ENCODE measurements around the gene KCNQ1.

KCNQ1 gene

DNA sequence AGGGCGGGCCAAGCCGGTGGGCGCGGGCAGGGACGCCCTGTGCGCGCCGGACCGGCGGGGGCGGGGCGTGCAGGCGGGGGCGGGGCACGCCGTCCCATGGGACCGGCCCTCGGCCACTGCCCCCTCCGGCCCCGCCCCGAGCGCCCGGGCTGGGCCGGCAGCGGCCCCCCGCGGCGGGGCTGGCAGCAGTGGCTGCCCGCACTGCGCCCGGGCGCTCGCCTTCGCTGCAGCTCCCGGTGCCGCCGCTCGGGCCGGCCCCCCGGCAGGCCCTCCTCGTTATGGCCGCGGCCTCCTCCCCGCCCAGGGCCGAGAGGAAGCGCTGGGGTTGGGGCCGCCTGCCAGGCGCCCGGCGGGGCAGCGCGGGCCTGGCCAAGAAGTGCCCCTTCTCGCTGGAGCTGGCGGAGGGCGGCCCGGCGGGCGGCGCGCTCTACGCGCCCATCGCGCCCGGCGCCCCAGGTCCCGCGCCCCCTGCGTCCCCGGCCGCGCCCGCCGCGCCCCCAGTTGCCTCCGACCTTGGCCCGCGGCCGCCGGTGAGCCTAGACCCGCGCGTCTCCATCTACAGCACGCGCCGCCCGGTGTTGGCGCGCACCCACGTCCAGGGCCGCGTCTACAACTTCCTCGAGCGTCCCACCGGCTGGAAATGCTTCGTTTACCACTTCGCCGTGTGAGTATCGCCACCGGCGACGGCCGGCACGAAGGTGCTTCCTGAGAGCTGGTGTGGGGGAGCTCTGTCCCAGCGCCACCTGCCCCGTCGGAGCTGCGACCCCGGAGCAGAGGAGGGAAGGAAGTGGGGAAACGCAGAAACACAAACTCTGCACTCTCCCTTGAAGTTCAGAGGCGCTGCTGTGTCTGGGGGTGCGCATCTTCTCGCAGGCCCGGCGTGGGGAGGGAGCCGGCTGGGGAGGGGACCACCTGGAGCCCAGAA, at the start of gene KCNQ1:
TSS of gene KCNQ1 (plus strand) at position 188 of the 925 bp plus-strand sequence. CDS start at position 279, 91 bp downstream.
- Histone ChIP-seq H3K4me1 (ENCODE audit: control insufficient read depth, insufficient read depth, low read length) (peaks cover 6% of the 10 kb centered on the region), H3K27me3 (ENCODE audit: control insufficient read depth in 1 of 2, insufficient read depth in 2 of 2, low read length in 2 of 2) (peaks cover 22 to 34% of the 10 kb centered on the region in 2 donors), H3K27ac (ENCODE audit: low read length) (no peak within 1 kb of the TSS), H3K4me3 (ENCODE audit: low read length in 2 of 2) (peak within 1 kb of the TSS; percentile 19 to 47), H3K36me3 (ENCODE audit: control insufficient read depth in 2 of 2, insufficient read depth in 2 of 2, low read length in 2 of 2) (no peaks in the 10 kb centered on the region), H3K9ac (ENCODE audit: low read length in 2 of 2) (no peak within 1 kb of the TSS), H3K9me3 (ENCODE audit: control insufficient read depth in 2 of 2, low read length in 2 of 2) (peaks cover 2 to 5% of the 10 kb centered on the region in 2 donors)

GRCh38 chr11:2395211-2395730, 49.5 kb upstream of the KCNQ1 start:
- Histone ChIP-seq H3K9ac (ENCODE audit: low read length in 2 of 2) (no peak overlapping the region), H3K4me1 (ENCODE audit: control insufficient read depth, insufficient read depth, low read length) (peaks cover 51% of the 10 kb centered on the region), H3K27ac (ENCODE audit: low read length) (peak overlapping the region; percentile 24), H3K4me3 (ENCODE audit: low read length in 2 of 2) (no peak overlapping the region), H3K36me3 (ENCODE audit: control insufficient read depth in 2 of 2, insufficient read depth in 2 of 2, low read length in 2 of 2) (peaks cover 28 to 34% of the 10 kb centered on the region in 2 donors), H3K27me3 (ENCODE audit: control insufficient read depth in 1 of 2, insufficient read depth in 2 of 2, low read length in 2 of 2) (no peaks in the 10 kb centered on the region), H3K9me3 (ENCODE audit: control insufficient read depth in 2 of 2, low read length in 2 of 2) (no peaks in the 10 kb centered on the region)

DNA sequence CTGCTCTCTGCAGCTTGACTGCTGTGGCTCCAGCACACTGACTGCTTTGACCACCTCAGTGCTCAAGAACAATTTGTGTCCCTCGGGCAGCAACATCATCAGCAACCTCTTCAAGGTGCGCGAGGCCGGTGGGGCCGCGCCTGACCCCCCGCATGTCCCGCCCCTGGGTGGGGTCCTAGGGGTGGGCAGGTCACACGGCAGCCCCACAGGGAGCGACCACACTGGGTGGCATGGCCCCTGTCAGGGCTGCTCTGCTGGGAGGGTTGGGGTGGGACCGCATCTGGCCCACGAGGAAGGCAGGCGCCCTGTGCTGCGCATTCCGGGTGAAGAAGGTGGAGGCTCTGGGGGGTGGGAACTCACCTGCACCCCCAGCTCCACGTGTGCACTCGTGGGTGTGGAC, 49.0 kb upstream of the KCNQ1 start:
- peak overlapping the region; percentile 37 for H3K27ac ChIP-seq (ENCODE audit: low read length)
- H3K4me1 ChIP-seq (ENCODE audit: control insufficient read depth, insufficient read depth, low read length) = peaks cover 46% of the 10 kb centered on the region
- no peaks in the 10 kb centered on the region for H3K9me3 ChIP-seq (ENCODE audit: control insufficient read depth in 2 of 2, low read length in 2 of 2)
- H3K36me3 ChIP-seq (ENCODE audit: control insufficient read depth in 2 of 2, insufficient read depth in 2 of 2, low read length in 2 of 2) = peaks cover 28 to 34% of the 10 kb centered on the region in 2 donors
- no peaks in the 10 kb centered on the region for H3K27me3 ChIP-seq (ENCODE audit: control insufficient read depth in 1 of 2, insufficient read depth in 2 of 2, low read length in 2 of 2)
- H3K4me3 ChIP-seq (ENCODE audit: low read length in 2 of 2) = no peak overlapping the region
- H3K9ac ChIP-seq (ENCODE audit: low read length in 2 of 2) = no peak overlapping the region

DNA sequence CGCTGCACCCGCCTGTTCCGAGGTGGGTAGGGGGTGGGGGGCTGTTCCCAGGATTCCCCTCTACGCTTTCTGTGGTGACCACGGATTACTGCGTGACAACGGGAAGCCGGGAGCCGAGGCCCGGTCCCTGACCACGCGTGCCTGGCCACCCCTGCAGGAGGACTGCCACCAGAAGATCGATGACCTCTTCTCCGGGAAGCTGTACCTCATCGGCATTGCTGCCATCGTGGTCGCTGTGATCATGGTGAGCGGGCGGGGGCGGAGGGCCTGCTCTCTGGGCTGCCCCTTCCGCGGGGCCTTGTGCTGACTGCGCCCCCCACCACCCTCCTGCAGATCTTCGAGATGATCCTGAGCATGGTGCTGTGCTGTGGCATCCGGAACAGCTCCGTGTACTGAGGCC, 48.3 kb upstream of the KCNQ1 start:
- peaks cover 28 to 34% of the 10 kb centered on the region in 2 donors for H3K36me3 ChIP-seq (ENCODE audit: control insufficient read depth in 2 of 2, insufficient read depth in 2 of 2, low read length in 2 of 2)
- H3K9me3 ChIP-seq (ENCODE audit: control insufficient read depth in 2 of 2, low read length in 2 of 2) = no peaks in the 10 kb centered on the region
- peak overlapping the region; percentile 37 for H3K27ac ChIP-seq (ENCODE audit: low read length)
- no peak overlapping the region for H3K4me3 ChIP-seq (ENCODE audit: low read length in 2 of 2)
- H3K4me1 ChIP-seq (ENCODE audit: control insufficient read depth, insufficient read depth, low read length) = peaks cover 46% of the 10 kb centered on the region
- no peak overlapping the region for H3K9ac ChIP-seq (ENCODE audit: low read length in 2 of 2)
- H3K27me3 ChIP-seq (ENCODE audit: control insufficient read depth in 1 of 2, insufficient read depth in 2 of 2, low read length in 2 of 2) = no peaks in the 10 kb centered on the region

- Histone ChIP-seq H3K36me3 (ENCODE audit: control insufficient read depth in 2 of 2, insufficient read depth in 2 of 2, low read length in 2 of 2) (peaks cover 23 to 32% of the 10 kb centered on the region in 2 donors), H3K27ac (ENCODE audit: low read length) (peak overlapping the region; percentile 37), H3K9ac (ENCODE audit: low read length in 2 of 2) (no peak overlapping the region), H3K4me1 (ENCODE audit: control insufficient read depth, insufficient read depth, low read length) (peaks cover 46% of the 10 kb centered on the region), H3K4me3 (ENCODE audit: low read length in 2 of 2) (no peak overlapping the region), H3K9me3 (ENCODE audit: control insufficient read depth in 2 of 2, low read length in 2 of 2) (no peaks in the 10 kb centered on the region), H3K27me3 (ENCODE audit: control insufficient read depth in 1 of 2, insufficient read depth in 2 of 2, low read length in 2 of 2) (no peaks in the 10 kb centered on the region)
Observed at GRCh38 chr11:2397005-2397404, 47.8 kb upstream of the KCNQ1 start.

GRCh38 chr11:2398664-2399355, 46.0 kb upstream of the KCNQ1 start:
- Histone ChIP-seq H3K4me1 (ENCODE audit: control insufficient read depth, insufficient read depth, low read length) (peaks cover 38% of the 10 kb centered on the region), H3K9me3 (ENCODE audit: control insufficient read depth in 2 of 2, low read length in 2 of 2) (no peaks in the 10 kb centered on the region), H3K27ac (ENCODE audit: low read length) (peak overlapping the region; percentile 99), H3K27me3 (ENCODE audit: control insufficient read depth in 1 of 2, insufficient read depth in 2 of 2, low read length in 2 of 2) (no peaks in the 10 kb centered on the region), H3K9ac (ENCODE audit: low read length in 2 of 2) (peak overlapping the region; percentile 90 to 92), H3K4me3 (ENCODE audit: low read length in 2 of 2) (peak overlapping the region in 1 of 2 donors; percentile 67), H3K36me3 (ENCODE audit: control insufficient read depth in 2 of 2, insufficient read depth in 2 of 2, low read length in 2 of 2) (peaks cover 30 to 44% of the 10 kb centered on the region in 2 donors)

- Histone ChIP-seq H3K4me3 (ENCODE audit: low read length in 2 of 2) (peak overlapping the region; percentile 67 to 82), H3K27ac (ENCODE audit: low read length) (peak overlapping the region; percentile 99), H3K27me3 (ENCODE audit: control insufficient read depth in 1 of 2, insufficient read depth in 2 of 2, low read length in 2 of 2) (no peaks in the 10 kb centered on the region), H3K9me3 (ENCODE audit: control insufficient read depth in 2 of 2, low read length in 2 of 2) (no peaks in the 10 kb centered on the region), H3K9ac (ENCODE audit: low read length in 2 of 2) (peak overlapping the region; percentile 90 to 92), H3K4me1 (ENCODE audit: control insufficient read depth, insufficient read depth, low read length) (peaks cover 35% of the 10 kb centered on the region), H3K36me3 (ENCODE audit: control insufficient read depth in 2 of 2, insufficient read depth in 2 of 2, low read length in 2 of 2) (peaks cover 27 to 39% of the 10 kb centered on the region in 2 donors)
Observed at GRCh38 chr11:2399488-2400068, 45.2 kb upstream of the KCNQ1 start.

GRCh38 chr11:2400069-2400761, 44.6 kb upstream of the KCNQ1 start, which contains the start of gene TSSC4:
TSS of gene TSSC4 (plus strand) at chr11:2400750. CDS start at chr11:2402634, 1,884 bp downstream.
- Histone ChIP-seq H3K36me3 (ENCODE audit: control insufficient read depth in 2 of 2, insufficient read depth in 2 of 2, low read length in 2 of 2) (peaks cover 27 to 38% of the 10 kb centered on the region in 2 donors), H3K4me3 (ENCODE audit: low read length in 2 of 2) (peak within 1 kb of the TSS; percentile 98 to 100), H3K9ac (ENCODE audit: low read length in 2 of 2) (peak within 1 kb of the TSS; percentile 99 to 100), H3K27me3 (ENCODE audit: control insufficient read depth in 1 of 2, insufficient read depth in 2 of 2, low read length in 2 of 2) (no peaks in the 10 kb centered on the region), H3K9me3 (ENCODE audit: control insufficient read depth in 2 of 2, low read length in 2 of 2) (no peaks in the 10 kb centered on the region), H3K27ac (ENCODE audit: low read length) (peak within 1 kb of the TSS; percentile 99), H3K4me1 (ENCODE audit: control insufficient read depth, insufficient read depth, low read length) (peaks cover 33% of the 10 kb centered on the region)

DNA sequence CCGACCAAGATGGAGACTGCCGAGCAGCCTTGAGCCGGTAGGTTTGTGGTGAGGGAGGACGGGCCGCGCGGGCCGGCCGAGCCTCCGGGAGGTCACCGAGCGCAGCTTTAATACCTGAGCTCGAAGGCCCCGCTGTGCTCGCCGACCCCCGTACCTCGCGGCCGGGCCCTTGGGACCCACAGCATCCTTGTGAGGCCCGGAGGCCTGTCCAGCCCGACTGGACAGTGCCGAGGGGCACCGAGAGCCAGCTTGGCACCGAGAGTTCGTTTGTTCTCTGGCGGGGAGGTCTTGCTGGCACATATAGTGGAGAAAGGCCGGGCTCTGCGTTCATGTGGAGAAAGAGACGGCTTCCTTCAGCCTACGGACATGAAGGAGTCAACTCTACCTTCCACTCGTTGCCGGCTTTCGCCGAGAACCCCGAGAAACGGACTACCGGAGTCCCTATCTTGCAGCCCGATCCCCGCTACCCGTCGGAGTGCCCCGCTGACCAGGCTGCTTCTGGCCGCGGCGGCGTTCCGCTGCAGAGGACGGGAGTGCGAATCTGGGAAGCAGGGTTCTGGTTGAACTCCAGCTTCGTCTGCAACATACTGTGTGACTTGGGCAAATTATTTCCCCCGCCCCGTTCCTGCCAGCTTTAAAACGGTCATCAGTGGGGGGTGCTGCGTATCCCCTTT, 43.9 kb upstream of the KCNQ1 start:
- peaks cover 33% of the 10 kb centered on the region for H3K4me1 ChIP-seq (ENCODE audit: control insufficient read depth, insufficient read depth, low read length)
- peaks cover 22 to 32% of the 10 kb centered on the region in 2 donors for H3K36me3 ChIP-seq (ENCODE audit: control insufficient read depth in 2 of 2, insufficient read depth in 2 of 2, low read length in 2 of 2)

More for the DNA sequence above, 43.9 kb upstream of the KCNQ1 start:
- Histone ChIP-seq H3K27me3 (ENCODE audit: control insufficient read depth in 1 of 2, insufficient read depth in 2 of 2, low read length in 2 of 2) (no peaks in the 10 kb centered on the region), H3K4me3 (ENCODE audit: low read length in 2 of 2) (peak overlapping the region; percentile 98 to 100), H3K9ac (ENCODE audit: low read length in 2 of 2) (peak overlapping the region; percentile 99 to 100), H3K27ac (ENCODE audit: low read length) (peak overlapping the region; percentile 99), H3K9me3 (ENCODE audit: control insufficient read depth in 2 of 2, low read length in 2 of 2) (no peaks in the 10 kb centered on the region)
